Hepatocyte (in vitro differentiated cells): Measurements from ENCODE around the gene THSD4. TPM values are rescaled to one million over a fixed set of nuclear protein-coding genes. Genes with fewer than 3 reads are reported as not detected.

ENCODE experiments used
- DNase-seq: peaks from one replicate; pipeline ENCODE4 v3.0.0-alpha.2; 2016; ENCODE audit warnings: low spot score
- H2AFZ ChIP-seq: fragments of 200-600 bp; sonication (generic); 2 replicates; pipeline ENCODE4 v1.6.0; 2016; ENCODE audit warnings: antibody characterized with exemption, mild to moderate bottlenecking
- H3K27ac ChIP-seq: fragments of 200-600 bp; sonication (generic); 2 replicates; pipeline ENCODE4 v1.5.1; 2016; ENCODE audit warnings: mild to moderate bottlenecking
- H3K27me3 ChIP-seq: fragments of 200-600 bp; sonication (generic); 2 replicates; pipeline ENCODE4 v1.6.1; 2016
- H3K36me3 ChIP-seq: fragments of 200-600 bp; sonication (generic); replicated peaks from 2 replicates; pipeline ENCODE4 v1.5.1; 2016; ENCODE audit warnings: low read depth; ENCODE audit not compliant: insufficient read depth
- H3K4me1 ChIP-seq: fragments of 200-600 bp; sonication (generic); 2 replicates; pipeline ENCODE4 v1.5.1; 2016; ENCODE audit warnings: mild to moderate bottlenecking, moderate library complexity; ENCODE audit not compliant: insufficient read depth
- H3K4me2 ChIP-seq: fragments of 200-600 bp; sonication (generic); 2 replicates; pipeline ENCODE4 v1.6.0; 2016
- H3K4me3 ChIP-seq: fragments of 200-600 bp; sonication (generic); 2 replicates; pipeline ENCODE4 v1.5.1; 2016; ENCODE audit warnings: mild to moderate bottlenecking
- H3K79me2 ChIP-seq: fragments of 200-600 bp; sonication (generic); 2 replicates; pipeline ENCODE4 v1.6.0; 2017; ENCODE audit warnings: mild to moderate bottlenecking
- H3K9me2 ChIP-seq: fragments of 200-600 bp; sonication (generic); replicated peaks from 2 replicates; pipeline ENCODE4 v1.6.0; 2017; ENCODE audit warnings: mild to moderate bottlenecking; ENCODE audit not compliant: insufficient read depth
- H3K9me3 ChIP-seq: fragments of 200-600 bp; sonication (generic); 2 replicates; pipeline ENCODE4 v1.5.1; 2016; ENCODE audit warnings: low read depth, mild to moderate bottlenecking
- H4K20me1 ChIP-seq: fragments of 200-600 bp; sonication (generic); 2 replicates; pipeline ENCODE4 v1.6.0; 2016; ENCODE audit warnings: mild to moderate bottlenecking; ENCODE audit not compliant: insufficient read depth, poor library complexity, severe bottlenecking
- EZH2 ChIP-seq: fragments of 200-600 bp; sonication (generic); IDR thresholded peaks from 2 replicates; pipeline ENCODE4 v1.6.1; 2016; ENCODE audit warnings: antibody characterized with exemption, mild to moderate bottlenecking, borderline replicate concordance
- EZH2phosphoT487 ChIP-seq: fragments of 200-600 bp; sonication (generic); IDR thresholded peaks from one replicate; pipeline ENCODE4 v1.6.1; 2018; ENCODE audit warnings: antibody characterized with exemption, mild to moderate bottlenecking, low read depth, moderate library complexity; ENCODE audit not compliant: unreplicated experiment, severe bottlenecking
- WGBS: methylation state at CpG from one replicate; pipeline ENCODE4 v1.1.6; 2016; ENCODE audit warnings: low lambda C conversion rate; ENCODE audit errors: missing lambda C conversion rate; 5-methylcytosine and 5-hydroxymethylcytosine counted together
- polyA plus RNA-seq: library from polyadenylated mRNA; unstranded; fragments of >200 nt; fragmentation: Nextera tagmentation; extraction: Ambion mirVana; gene quantifications from 2 replicates; pipeline ENCODE4 v1.2.1, GENCODE V29; 2016
- total RNA-seq: library from RNA; depleted of rRNA; stranded (reverse); fragments of >200 nt; gene quantifications from 2 replicates; pipeline ENCODE4 v1.2.3, GENCODE V29; 2014
- TF ChIP-seq, protein P1 (sequence below): fragments of 200-600 bp; sonication (generic); IDR thresholded peaks from 2 replicates; pipeline ENCODE4 v1.5.1; 2016; ENCODE audit warnings: antibody characterized with exemption, mild to moderate bottlenecking; ENCODE audit not compliant: poor library complexity

The THSD4 gene
- total and polyA plus RNA-seq, 2 experiments from 2014 or later: 4.3 to 7.0 TPM

DNA sequence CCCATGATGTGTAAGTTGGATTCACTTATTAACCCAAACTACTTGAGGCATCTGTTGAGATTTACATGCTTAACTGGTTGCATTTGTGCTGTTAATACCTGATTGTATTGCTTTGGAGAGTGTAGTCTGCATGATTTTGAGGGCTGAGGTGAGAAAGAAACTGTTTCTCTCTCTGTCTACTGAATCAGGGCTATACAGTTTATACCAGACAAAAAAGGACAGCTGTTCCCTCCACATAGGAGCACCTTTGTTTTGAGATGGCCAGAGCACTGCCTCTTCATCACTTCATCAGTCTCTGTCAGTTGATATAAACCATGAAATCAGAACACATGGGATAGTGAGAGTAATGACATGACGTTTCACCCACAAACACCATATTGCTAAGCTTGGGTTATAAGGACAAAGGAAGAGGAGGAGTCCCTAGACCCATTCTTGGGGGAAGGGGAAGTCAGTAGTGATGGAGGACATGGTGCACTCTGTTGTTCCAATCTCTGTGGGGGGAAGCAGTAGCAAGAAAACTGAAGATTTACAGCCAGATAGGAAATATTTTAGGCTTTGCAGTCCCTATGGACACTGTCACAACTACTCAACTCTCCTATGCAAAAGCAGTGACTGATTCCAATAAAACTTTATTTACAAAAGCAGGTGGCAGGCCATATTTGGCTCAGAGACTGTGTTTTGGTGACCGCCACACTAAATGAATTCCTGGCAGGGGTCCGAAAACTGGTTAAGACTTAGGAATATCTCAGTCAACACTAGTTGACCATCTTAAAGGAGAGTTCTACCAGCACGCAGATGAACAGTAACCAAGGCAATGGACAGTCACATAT lies 571.2 kb downstream of the THSD4 start:
- Histone ChIP-seq H3K4me1 (peaks cover 3% of the 10 kb centered on the region), H3K9me3 (no peaks in the 10 kb centered on the region), H3K27me3 (no peaks in the 10 kb centered on the region), H3K36me3 (no peaks in the 10 kb centered on the region), H3K4me2 (no peak overlapping the region), H3K9me2 (no peaks in the 10 kb centered on the region), H3K27ac (no peak overlapping the region), H4K20me1 (no peaks in the 10 kb centered on the region), H2AFZ (no peak overlapping the region), H3K4me3 (no peak overlapping the region), H3K79me2 (no peaks in the 10 kb centered on the region)
- DNase-seq: no peak
- TF ChIP-seq EZH2phosphoT487 (no peak), EZH2 (no peak)
- TF ChIP-seq, protein P1, sequence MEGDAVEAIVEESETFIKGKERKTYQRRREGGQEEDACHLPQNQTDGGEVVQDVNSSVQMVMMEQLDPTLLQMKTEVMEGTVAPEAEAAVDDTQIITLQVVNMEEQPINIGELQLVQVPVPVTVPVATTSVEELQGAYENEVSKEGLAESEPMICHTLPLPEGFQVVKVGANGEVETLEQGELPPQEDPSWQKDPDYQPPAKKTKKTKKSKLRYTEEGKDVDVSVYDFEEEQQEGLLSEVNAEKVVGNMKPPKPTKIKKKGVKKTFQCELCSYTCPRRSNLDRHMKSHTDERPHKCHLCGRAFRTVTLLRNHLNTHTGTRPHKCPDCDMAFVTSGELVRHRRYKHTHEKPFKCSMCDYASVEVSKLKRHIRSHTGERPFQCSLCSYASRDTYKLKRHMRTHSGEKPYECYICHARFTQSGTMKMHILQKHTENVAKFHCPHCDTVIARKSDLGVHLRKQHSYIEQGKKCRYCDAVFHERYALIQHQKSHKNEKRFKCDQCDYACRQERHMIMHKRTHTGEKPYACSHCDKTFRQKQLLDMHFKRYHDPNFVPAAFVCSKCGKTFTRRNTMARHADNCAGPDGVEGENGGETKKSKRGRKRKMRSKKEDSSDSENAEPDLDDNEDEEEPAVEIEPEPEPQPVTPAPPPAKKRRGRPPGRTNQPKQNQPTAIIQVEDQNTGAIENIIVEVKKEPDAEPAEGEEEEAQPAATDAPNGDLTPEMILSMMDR: no peak
- 90% methylated on average over 4 of the region's 4 CpGs for WGBS

DNA sequence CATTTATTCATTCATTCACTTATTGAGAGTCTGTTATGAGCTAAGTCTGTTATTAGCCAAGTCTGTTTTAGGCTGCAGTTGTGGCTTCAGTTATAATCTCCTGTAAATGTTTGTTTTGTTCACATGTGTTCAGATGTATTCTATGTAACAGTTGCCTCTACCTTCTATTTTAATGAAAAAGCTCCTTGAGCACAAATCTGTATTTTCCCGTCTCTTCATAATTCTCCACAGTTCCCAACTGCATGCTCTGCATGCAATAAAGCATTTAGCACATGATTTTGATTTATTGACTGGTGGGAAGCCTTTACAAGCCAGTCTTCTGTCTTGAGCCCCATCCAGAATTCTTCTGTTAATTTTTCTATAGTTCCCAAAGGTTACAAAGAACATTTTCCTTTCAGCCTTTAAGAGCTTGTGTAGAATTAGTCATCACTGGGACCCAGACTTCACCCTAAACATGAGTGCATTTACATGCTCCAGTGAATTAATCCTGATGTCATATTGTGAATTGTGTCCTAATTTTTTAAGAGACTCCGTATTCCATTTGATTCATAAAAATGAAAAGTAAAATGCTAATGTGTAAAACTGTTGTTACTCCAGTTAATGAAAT lies 572.7 kb downstream of the THSD4 start:
- Histone ChIP-seq H3K4me1 (peaks cover 11% of the 10 kb centered on the region), H3K4me3 (no peak overlapping the region), H3K9me2 (no peaks in the 10 kb centered on the region), H3K27ac (no peak overlapping the region), H3K79me2 (no peaks in the 10 kb centered on the region), H3K36me3 (no peaks in the 10 kb centered on the region), H3K9me3 (no peaks in the 10 kb centered on the region), H3K4me2 (no peak overlapping the region), H4K20me1 (no peaks in the 10 kb centered on the region), H3K27me3 (no peaks in the 10 kb centered on the region), H2AFZ (no peak overlapping the region)
- WGBS: 50% methylated on average over 2 of the region's 2 CpGs
- TF ChIP-seq EZH2phosphoT487 (no peak), EZH2 (no peak)
- TF ChIP-seq, protein P1: no peak
- DNase-seq: no peak

DNA sequence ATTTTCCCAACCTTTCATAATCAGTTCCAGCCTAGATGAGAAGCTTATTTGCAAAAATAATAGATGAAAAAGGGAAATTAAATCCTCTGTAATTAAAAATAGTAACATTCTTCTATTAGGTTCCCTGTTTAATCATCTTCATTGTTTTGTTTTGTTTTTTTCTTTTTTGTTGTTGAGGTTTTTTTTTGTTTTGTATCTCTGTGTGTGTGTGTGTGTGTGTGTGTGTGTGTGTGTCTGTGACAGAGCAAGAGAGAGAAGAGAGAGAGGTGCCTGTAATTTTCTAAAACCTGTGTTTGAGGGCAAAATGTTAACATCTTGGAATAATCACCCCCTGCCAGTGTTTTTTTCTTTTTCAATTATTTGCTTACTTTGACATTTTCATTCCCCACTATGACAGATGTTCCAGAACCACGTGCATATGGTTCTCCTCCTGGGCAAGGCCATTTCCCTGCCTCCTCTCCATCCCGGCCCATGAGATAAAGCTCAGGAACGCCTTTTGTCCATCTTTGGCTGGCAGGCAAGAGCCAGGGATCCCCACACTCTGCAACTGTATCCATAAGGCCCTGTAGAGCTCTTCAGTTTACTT lies 573.3 kb downstream of the THSD4 start:
- H4K20me1 ChIP-seq: no peaks in the 10 kb centered on the region
- TF ChIP-seq EZH2 (no peak), EZH2phosphoT487 (no peak)
- TF ChIP-seq, protein P1: no peak
- no peak overlapping the region for H3K4me2 ChIP-seq
- DNase-seq: no peak
- no peak overlapping the region for H3K4me3 ChIP-seq
- H3K27me3 ChIP-seq: no peaks in the 10 kb centered on the region
- H3K9me3 ChIP-seq: no peaks in the 10 kb centered on the region
- peaks cover 11% of the 10 kb centered on the region for H3K4me1 ChIP-seq
- no peak overlapping the region for H2AFZ ChIP-seq
- 53% methylated on average over 3 of the region's 3 CpGs for WGBS
- H3K9me2 ChIP-seq: no peaks in the 10 kb centered on the region
- H3K36me3 ChIP-seq: no peaks in the 10 kb centered on the region
- no peak overlapping the region for H3K27ac ChIP-seq
- H3K79me2 ChIP-seq: no peaks in the 10 kb centered on the region
